Activated CD8-positive, alpha-beta memory T cell treated with anti-CD3 and anti-CD28 coated beads, Interleukin-2, amount 50 U/mL, for 48 hours (primary cell): ENCODE results near the gene TUT4.

Experiments used
- DNase-seq: peaks from one replicate; pipeline ENCODE4 v3.0.0-alpha.2; 2020

The TUT4 gene

DNA sequence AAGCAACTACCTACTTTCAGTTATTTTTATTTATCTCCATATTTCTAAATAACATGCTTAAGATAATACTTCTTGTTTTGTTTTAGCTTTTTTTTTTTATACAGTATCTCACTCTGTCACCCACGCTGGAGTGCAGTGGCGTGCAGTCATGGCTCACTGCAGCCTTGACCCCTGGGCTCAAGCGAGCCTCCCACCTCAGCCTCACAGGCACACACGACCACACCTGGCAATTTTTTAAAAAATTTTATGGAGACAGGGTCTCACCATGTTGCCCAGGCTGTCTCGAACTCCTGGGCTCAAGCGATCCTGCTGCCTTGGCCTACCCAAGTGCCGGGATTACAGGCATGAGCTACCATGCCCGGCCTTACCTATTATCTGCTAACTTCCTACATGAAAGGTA, 20.6 kb downstream of the TUT4 start:
- no peak for DNase-seq

- DNase-seq, result no peak
Measured at GRCh38 chr1:52531249-52531872, 21.5 kb downstream of the TUT4 start.

GRCh38 chr1:52530563-52531144, 22.2 kb downstream of the TUT4 start:
- DNase-seq, result no peak

- DNase-seq, result no peak
Measured at GRCh38 chr1:52523376-52523775, 29.5 kb downstream of the TUT4 start.

- no peak for DNase-seq
Measured at GRCh38 chr1:52520148-52520547, 32.7 kb downstream of the TUT4 start.

DNA sequence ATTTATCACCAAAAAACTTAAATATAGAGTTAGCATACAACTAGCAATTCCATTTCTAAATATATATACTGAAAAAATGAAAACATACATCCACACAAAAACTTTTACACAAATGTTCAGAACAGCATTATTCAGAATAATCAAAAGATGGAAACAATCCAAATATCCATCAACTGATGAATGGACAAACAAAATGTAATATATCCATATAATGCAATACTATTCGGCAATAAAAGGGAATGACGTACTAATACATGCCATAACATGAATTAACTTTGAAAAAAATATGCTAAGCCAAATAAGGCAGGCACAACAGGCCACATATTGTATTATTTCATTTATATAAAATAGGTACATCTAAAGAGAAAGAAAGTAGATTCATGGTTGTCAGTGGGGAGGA, 33.9 kb downstream of the TUT4 start:
- DNase-seq, result no peak

DNA sequence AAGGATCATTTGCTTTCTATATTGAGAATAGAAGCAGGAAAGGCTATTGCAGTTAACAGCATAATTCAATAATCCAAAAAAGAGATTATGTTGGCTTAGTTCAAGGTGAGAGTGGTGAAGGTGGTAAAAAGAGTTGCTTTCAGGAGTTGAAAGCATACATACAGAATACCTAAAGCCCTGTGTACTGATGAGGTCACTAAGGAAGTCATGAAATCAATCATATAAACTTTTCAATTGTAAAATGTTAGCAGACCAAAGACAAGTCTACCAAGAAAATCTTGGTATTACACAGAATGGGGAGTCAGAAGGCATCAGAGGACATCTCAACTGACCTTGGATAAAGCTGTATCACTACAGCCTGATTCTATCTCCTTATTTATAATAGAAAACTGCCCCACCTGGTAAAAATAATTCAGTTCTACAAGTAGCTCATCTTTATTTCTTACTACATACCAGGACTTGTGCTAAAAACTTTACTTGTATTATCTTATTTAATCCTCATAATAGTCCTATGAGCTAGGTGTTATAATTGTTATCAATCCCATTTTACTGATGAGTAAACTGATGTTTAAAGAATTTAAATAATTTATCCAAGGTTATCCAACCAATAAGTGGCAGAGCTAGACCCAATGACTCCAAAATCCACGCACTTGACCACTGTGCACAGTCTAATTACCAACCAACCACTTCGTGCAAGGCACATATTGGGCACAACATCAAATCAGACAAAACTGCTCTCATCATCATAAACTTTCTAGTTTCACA, 40.9 kb downstream of the TUT4 start:
- no peak for DNase-seq

- no peak for DNase-seq
Measured at GRCh38 chr1:52511439-52511838, 41.5 kb downstream of the TUT4 start.

DNA sequence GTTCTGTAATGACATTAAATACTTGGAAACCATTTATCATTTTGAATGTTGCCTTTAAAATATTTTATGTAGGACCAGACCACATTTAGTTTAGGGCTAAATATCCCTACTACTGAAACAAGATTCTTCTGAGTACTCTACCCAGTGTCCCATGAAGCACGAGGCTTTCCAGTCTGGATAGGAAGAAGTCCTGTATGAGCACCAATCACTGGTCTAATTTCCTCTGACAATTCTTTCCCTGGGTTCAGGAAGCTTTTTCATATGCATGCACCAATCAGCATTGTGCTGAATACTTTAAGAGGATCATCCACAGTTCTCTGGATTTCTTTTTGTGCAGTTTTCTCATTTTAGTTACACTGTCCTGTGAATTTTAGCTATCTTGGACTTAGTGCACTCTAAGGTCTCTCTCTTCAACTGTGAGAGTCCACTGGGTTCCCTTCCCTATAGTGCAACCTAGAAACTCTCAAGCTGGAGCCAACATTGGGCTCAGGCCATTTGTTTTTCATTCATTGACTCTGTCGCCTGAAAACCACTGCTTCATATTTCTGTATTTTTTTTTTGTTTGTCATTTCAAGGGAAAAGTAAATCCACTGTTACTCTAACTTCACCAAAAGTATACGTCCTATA, 45.9 kb downstream of the TUT4 start:
- no peak for DNase-seq

DNA sequence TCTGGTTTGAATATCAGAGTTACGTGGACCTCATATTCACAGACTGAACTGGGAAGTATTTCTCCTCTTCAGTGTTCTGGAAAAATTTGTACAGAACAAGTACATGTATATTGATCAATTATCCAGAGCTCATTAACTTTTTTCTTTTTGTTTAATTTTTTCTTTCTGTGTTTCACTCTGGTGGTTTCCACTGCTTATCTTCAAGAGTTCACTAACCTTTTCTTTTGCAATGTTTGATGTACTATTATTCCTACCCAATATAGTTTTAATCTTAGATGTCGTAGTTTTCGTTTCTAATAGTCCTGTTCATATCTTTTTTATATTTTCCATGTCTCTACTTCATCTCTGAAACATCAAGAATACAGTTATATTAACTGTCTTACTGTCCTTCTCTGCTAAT, 46.5 kb downstream of the TUT4 start:
- DNase-seq, result no peak

- DNase-seq, result no peak
Measured at GRCh38 chr1:52504720-52505119, 48.2 kb downstream of the TUT4 start.

GRCh38 chr1:52503706-52504105, 49.2 kb downstream of the TUT4 start:
- DNase-seq, result no peak

DNA sequence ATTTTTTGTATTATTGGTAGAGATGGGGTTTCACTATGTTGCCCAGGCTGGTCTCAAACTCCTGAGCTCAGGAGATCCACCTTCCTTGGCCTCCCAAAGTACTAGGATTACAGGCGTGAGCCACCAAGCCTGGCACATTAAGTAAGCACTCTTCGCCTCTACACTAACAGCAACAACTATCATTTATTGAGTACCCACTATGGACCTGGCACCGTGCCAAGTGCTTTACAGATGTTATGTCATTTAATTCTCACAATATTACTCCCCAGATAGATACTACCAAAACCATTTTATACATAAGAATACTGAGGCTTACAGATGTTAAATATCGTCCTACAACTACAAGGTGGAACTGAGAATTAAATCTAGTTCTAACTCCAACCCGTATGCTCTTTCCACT, 50.1 kb downstream of the TUT4 start:
- no peak for DNase-seq

DNA sequence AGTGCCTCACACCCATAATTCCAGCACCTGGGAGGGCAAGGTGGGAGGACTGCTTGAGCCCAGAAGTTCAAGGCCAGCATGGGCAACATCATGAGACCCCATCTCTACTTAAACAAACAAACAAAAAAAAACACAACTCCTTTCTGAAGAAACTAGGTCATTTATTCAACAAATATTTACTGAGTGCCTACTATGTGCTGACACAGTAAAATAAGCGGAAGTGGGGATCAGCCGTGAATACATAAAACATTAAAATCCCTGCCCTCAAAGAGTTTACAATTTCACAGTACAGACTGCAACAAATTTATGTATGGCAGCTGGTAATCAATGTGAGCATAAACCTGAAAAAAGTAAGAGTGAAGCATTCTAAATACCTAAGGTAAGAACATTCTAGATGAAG, 65.3 kb downstream of the TUT4 start:
- DNase-seq, result no peak

- no peak for DNase-seq
Measured at GRCh38 chr1:52482326-52483004, 70.4 kb downstream of the TUT4 start.

- no peak for DNase-seq
Measured at GRCh38 chr1:52479076-52479475, 73.8 kb downstream of the TUT4 start.

DNA sequence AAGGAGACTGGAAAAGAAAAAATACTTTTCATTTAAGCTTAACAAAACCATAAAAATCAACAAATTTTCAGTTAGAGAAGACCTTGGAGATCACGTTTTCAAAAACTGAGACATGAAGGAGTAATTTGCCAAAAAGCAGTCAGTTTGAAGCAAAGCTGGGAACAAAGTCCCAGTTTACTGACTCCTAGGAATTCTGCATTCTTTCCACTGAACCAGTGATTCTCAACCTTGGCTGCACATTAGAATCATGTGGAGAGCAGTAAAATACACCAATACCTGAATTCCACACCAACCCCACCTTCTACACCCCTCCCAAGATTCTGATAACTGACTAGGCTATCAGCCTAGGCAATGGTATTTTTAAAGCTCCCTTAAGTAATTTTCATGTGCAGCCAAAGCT, 75.0 kb downstream of the TUT4 start:
- no peak for DNase-seq

DNA sequence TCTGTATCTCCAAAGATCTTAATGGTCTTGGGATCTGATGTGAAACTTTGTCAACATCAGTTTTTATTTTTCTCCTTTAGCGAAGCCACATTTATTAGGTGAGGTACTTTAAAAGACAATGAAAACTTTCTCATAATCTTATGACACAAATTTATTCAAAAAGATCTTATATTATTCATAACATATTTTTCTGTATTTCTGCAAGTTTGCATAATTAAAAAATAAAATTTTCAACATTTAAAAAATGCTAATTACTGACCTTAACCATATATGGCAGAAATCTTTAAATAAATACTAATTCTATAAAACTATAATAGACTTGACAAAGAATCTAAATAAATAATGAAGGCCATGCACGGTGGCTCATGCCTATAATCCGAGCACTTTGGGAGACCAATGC, 75.9 kb downstream of the TUT4 start:
- no peak for DNase-seq

DNA sequence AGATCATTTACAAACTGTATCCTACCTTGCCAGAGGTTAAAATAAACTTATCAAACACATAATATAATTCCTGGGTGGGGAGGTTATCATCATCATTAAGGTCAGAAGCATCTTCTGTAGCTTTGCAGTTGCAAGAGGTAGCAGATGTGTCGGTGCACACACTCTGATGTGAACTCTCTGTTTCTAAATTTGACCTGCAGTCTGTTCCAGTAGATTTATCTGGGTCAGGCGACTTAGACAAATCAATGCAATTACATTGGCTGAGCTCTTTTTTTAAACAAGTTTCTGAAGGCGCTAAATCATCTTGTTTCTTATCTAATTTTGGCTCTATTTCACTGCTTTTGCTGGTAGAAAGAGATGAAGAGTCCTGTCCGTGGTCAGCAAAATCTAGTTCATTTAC, 78.1 kb downstream of the TUT4 start:
- no peak for DNase-seq

GRCh38 chr1:52473039-52473438, 79.9 kb downstream of the TUT4 start:
- DNase-seq, result no peak

DNA sequence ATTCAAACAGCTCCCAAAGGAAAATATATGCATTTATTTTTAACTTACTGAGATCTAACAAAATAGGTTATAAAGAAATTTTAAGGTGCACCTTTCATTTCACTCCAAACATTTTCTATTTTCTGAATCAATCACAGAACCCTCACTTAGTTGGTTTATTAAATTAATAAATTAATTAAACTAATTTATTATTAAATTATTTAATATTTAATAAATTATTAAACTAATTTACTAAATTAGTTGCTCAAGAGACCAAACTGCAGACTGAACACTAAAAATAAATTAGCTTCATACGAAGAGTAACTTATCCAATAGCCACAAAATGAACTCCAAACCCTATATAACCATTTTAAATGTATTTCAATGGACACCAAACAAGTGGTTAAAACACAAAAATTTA, 80.5 kb downstream of the TUT4 start:
- DNase-seq, result no peak

DNA sequence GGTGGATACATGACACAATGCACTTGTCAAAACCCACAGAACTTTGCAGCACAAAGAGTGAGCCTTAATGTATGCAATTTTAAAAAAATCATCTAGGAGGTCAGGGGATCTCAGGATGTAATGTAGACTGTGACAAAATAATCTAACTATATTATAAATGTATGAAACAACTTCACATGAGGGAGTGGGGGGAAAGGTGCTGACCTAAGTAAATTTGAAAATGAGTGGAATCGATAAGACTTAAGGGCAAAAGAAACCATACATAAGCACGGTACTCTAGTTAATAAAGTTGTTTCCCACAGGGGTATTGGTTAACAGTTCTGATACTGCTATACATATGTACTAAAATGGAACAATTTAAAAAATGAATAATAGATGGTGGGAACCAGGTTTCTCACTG, 83.8 kb downstream of the TUT4 start:
- no peak for DNase-seq

DNA sequence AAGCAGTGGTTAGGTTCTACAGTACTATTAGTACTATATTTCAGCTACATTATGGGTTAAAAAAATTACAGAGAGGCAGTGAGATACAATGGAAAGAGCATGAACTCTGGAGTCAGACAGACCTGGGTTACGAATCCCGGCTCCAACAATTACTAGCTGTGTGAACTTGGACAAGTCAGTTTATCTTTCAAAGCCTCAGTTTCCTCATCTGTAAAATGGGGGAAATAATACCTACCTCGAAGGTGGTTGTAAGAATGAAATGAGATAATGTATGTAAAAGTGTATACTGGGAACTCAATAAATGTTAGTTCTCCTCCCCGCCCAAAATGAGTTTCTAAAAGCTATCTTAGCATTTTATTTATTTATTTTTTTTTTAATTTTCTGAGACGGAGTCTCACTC, 89.0 kb downstream of the TUT4 start:
- no peak for DNase-seq

- DNase-seq, result no peak
Measured at GRCh38 chr1:52461821-52462220, 91.1 kb downstream of the TUT4 start.
